SK-N-SH (cell line): ENCODE data around the gene TAF13. TPM values are rescaled to one million over a fixed set of nuclear protein-coding genes. Genes with fewer than 3 reads are reported as not detected.

Experiments used
- CTCF ChIA-PET: fragments of 300-600, 350-600 bp; formaldehyde crosslinking; extraction: SDS; loops from one replicate; lab custom pipeline; 2021; lab: Yijun Ruan, JAX
- POLR2A ChIA-PET: fragments of 350-600 bp; sonication (Branson Sonifier 250); formaldehyde crosslinking; extraction: SDS; loops from one replicate; lab custom pipeline; 2020; ENCODE audit warnings: antibody characterized with exemption, inconsistent platforms; lab: Yijun Ruan, JAX
- DNase-seq: peaks from one replicate; pipeline ENCODE4 v3.0.0; 2012
- H2AFZ ChIP-seq: fragments of 200-600 bp; sonication (generic); 2 replicates; pipeline ENCODE4 v1.8.1; 2016; ENCODE audit warnings: antibody characterized with exemption, mild to moderate bottlenecking, low read depth
- H3F3A ChIP-seq: fragments of 200-600 bp; sonication (generic); replicated peaks from 2 replicates; pipeline ENCODE3; 2016; ENCODE audit warnings: antibody characterized with exemption, mild to moderate bottlenecking; ENCODE audit not compliant: insufficient read depth
- H3K27ac ChIP-seq, 2 experiments: fragments of 200-500 bp in 1 of 2; fragments of 200-600 bp in 1 of 2; sonication (Bioruptor generic) in 1 of 2; sonication (generic), shearing (Covaris generic) in 1 of 2; 2 replicates each; pipeline versions ENCODE4 v1.5.1 to v1.6.1; 2014 to 2016; ENCODE audit warnings: low read depth in 2 of 2, inconsistent platforms in 1 of 2, low read length in 1 of 2, mild to moderate bottlenecking in 1 of 2, mixed read lengths in 1 of 2
- H3K27me3 ChIP-seq: fragments of 200-600 bp; sonication (generic), shearing (Covaris generic); 2 replicates; pipeline ENCODE4 v1.6.1; 2016; ENCODE audit warnings: mixed run types; ENCODE audit not compliant: insufficient read depth
- H3K36me3 ChIP-seq, 2 experiments: fragments of 200-500 bp in 1 of 2; fragments of 200-600 bp in 1 of 2; sonication (Bioruptor generic) in 1 of 2; sonication (generic) in 1 of 2; replicated peaks in 1 of 2; 2 replicates each; pipeline versions ENCODE3 to v1.5.1; 2014 to 2016; ENCODE audit warnings: low read length in 1 of 2, mild to moderate bottlenecking in 1 of 2; ENCODE audit not compliant: insufficient read depth in 2 of 2, control insufficient read depth in 1 of 2
- H3K4me1 ChIP-seq, 2 experiments: fragments of 200-500 bp in 1 of 2; fragments of 200-600 bp in 1 of 2; sonication (Bioruptor generic) in 1 of 2; sonication (generic), shearing (Covaris generic) in 1 of 2; 2 replicates each; pipeline versions ENCODE4 v1.5.1 to v1.6.1; 2014 to 2016; ENCODE audit warnings: low read depth in 1 of 2, low read length in 1 of 2, mixed run types in 1 of 2; ENCODE audit not compliant: insufficient read depth in 2 of 2, control insufficient read depth in 1 of 2
- H3K4me2 ChIP-seq: fragments of 200-600 bp; sonication (generic), shearing (Covaris generic); 2 replicates; pipeline ENCODE4 v1.6.1; 2017; ENCODE audit warnings: mixed run types
- H3K4me3 ChIP-seq, 2 experiments: fragments of 200-500 bp in 1 of 2; fragments of 200-600 bp in 1 of 2; sonication (Bioruptor generic) in 1 of 2; sonication (generic), shearing (Covaris generic) in 1 of 2; 2 replicates each; pipeline versions ENCODE4 v1.5.1 to v1.8.1; 2014 to 2016; ENCODE audit warnings: low read depth in 2 of 2, inconsistent platforms in 1 of 2, low read length in 1 of 2, mild to moderate bottlenecking in 1 of 2, mixed read lengths in 1 of 2, moderate library complexity in 1 of 2
- H3K79me2 ChIP-seq: fragments of 200-600 bp; sonication (generic); 2 replicates; pipeline ENCODE4 v1.8.1; 2017; ENCODE audit warnings: mild to moderate bottlenecking; ENCODE audit not compliant: insufficient read depth
- H3K9ac ChIP-seq: fragments of 200-600 bp; sonication (generic); 2 replicates; pipeline ENCODE4 v1.6.1; 2017; ENCODE audit warnings: mixed run types
- H3K9me2 ChIP-seq: fragments of 200-600 bp; sonication (generic); 2 replicates; pipeline ENCODE4 v1.6.1; 2017; ENCODE audit warnings: mixed run types
- H3K9me3 ChIP-seq: fragments of 200-600 bp; sonication (generic); 2 replicates; pipeline ENCODE4 v1.6.1; 2017; ENCODE audit warnings: mixed run types, mild to moderate bottlenecking, moderate library complexity
- H4K20me1 ChIP-seq: fragments of 200-600 bp; sonication (generic); 2 replicates; pipeline ENCODE4 v1.6.1; 2017; ENCODE audit warnings: mild to moderate bottlenecking, mixed run types; ENCODE audit not compliant: insufficient read depth
- ELF1 ChIP-seq: IDR thresholded peaks from 2 replicates; pipeline ENCODE4 v1.4.0; 2012
- EP300 ChIP-seq, 2 experiments: IDR thresholded peaks; 2 replicates each; pipeline versions ENCODE4 v1.4.0 to v1.6.1; 2012; ENCODE audit warnings: borderline replicate concordance in 1 of 2, low read depth in 1 of 2, low read length in 1 of 2
- EZH2phosphoT487 ChIP-seq: fragments of 200-600 bp; sonication (generic); IDR thresholded peaks from 2 replicates; pipeline ENCODE4 v1.6.1; 2017; ENCODE audit warnings: low read depth, mixed run types, mild to moderate bottlenecking, antibody characterized with exemption, moderate library complexity, borderline replicate concordance
- FOXJ3 ChIP-seq: sonication (generic); formaldehyde crosslinking; IDR thresholded peaks from 2 replicates; pipeline ENCODE4 v1.5.1; 2020; ENCODE audit warnings: mild to moderate bottlenecking, missing genetic modification reagents
- FOXM1 ChIP-seq: IDR thresholded peaks from 2 replicates; pipeline ENCODE4 v1.4.0; 2012; ENCODE audit warnings: low read depth, mild to moderate bottlenecking
- GATA2 ChIP-seq: sonication (generic); formaldehyde crosslinking; IDR thresholded peaks from 2 replicates; pipeline ENCODE4 v1.5.0; 2020; ENCODE audit warnings: mild to moderate bottlenecking, missing genetic modification reagents
- IRF3 ChIP-seq: fragments of 150-350 bp; IDR thresholded peaks from 2 replicates; pipeline ENCODE4 v1.6.1; 2016; ENCODE audit warnings: mild to moderate bottlenecking, low read depth, low read length
- JUND ChIP-seq: IDR thresholded peaks from 2 replicates; pipeline ENCODE4 v1.4.0; 2012
- MAX ChIP-seq: IDR thresholded peaks from 2 replicates; pipeline ENCODE4 v1.4.0; 2012; ENCODE audit warnings: low read depth
- NFIC ChIP-seq: IDR thresholded peaks from 2 replicates; pipeline ENCODE4 v1.4.0; 2012; ENCODE audit warnings: borderline replicate concordance
- POLR2AphosphoS5 ChIP-seq: IDR thresholded peaks from 2 replicates; pipeline ENCODE4 v1.6.1; 2012; ENCODE audit warnings: low read depth, low read length
- RAD21 ChIP-seq: IDR thresholded peaks from 2 replicates; pipeline ENCODE4 v1.6.1; 2012; ENCODE audit warnings: mild to moderate bottlenecking, low read length
- RCOR1 ChIP-seq: fragments of 150-350 bp; IDR thresholded peaks from 2 replicates; pipeline ENCODE4 v1.6.1; 2017; ENCODE audit warnings: antibody characterized with exemption, low read length
- REST ChIP-seq: IDR thresholded peaks from 2 replicates; pipeline ENCODE4 v1.6.1; 2012; ENCODE audit warnings: mild to moderate bottlenecking, low read depth, low read length, moderate library complexity
- RXRA ChIP-seq: IDR thresholded peaks from 2 replicates; pipeline ENCODE4 v1.4.0; 2012; ENCODE audit warnings: low read depth, mild to moderate bottlenecking, borderline replicate concordance
- SIN3A ChIP-seq: IDR thresholded peaks from 2 replicates; pipeline ENCODE4 v1.6.1; 2012; ENCODE audit warnings: low read depth, mild to moderate bottlenecking, low read length, moderate library complexity, borderline replicate concordance
- SMC3 ChIP-seq: IDR thresholded peaks from 2 replicates; pipeline ENCODE4 v1.6.1; 2012; ENCODE audit warnings: low read depth, low read length, improper control_type of control experiment
- TAF1 ChIP-seq: IDR thresholded peaks from 2 replicates; pipeline ENCODE4 v1.6.1; 2012; ENCODE audit warnings: low read depth, mild to moderate bottlenecking, low read length, moderate library complexity, borderline replicate concordance
- TCF12 ChIP-seq: IDR thresholded peaks from 2 replicates; pipeline ENCODE4 v1.4.0; 2012
- TEAD4 ChIP-seq: IDR thresholded peaks from 2 replicates; pipeline ENCODE4 v1.4.0; 2012; ENCODE audit warnings: mild to moderate bottlenecking, borderline replicate concordance; ENCODE audit not compliant: insufficient read depth
- USF1 ChIP-seq: IDR thresholded peaks from 2 replicates; pipeline ENCODE4 v1.4.0; 2012; ENCODE audit warnings: low read depth, borderline replicate concordance
- USF2 ChIP-seq: fragments of 150-350 bp; IDR thresholded peaks from 2 replicates; pipeline ENCODE4 v1.6.1; 2017; ENCODE audit warnings: antibody characterized with exemption, low read length, low read depth, borderline replicate concordance
- YY1 ChIP-seq: IDR thresholded peaks from 2 replicates; pipeline ENCODE4 v1.4.0; 2012; ENCODE audit warnings: low read depth, mild to moderate bottlenecking
- WGBS: methylation state at CpG from one replicate; pipeline ENCODE4 v1.1.6; 2017; ENCODE audit warnings: low lambda C conversion rate; 5-methylcytosine and 5-hydroxymethylcytosine counted together
- polyA plus RNA-seq, 3 experiments: library from polyadenylated mRNA; depleted of rRNA; stranded (reverse); fragments of >200 nt; gene quantifications; 2 replicates each; pipeline ENCODE4 v1.2.3, GENCODE V29; 2012

Gene TAF13
- polyA plus RNA-seq, 1 of the 3 experiments (the other 2 are of a cell fraction) = 16.0 TPM

- TF ChIP-seq USF1 (no peak), NFIC (no peak), IRF3 (no peak), USF2 (no peak), SIN3A (peak; percentile 93; the same call in 1 of the 2 replicates), YY1 (no peak), ELF1 (peak; percentile 68), GATA2 (CRISPR knock-in tag) (no peak), POLR2AphosphoS5 (peak; percentile 98), EP300 (IDR thresholded peaks at IDR 0.05; ENCODE audit: borderline replicate concordance in 1 of 2, low read depth in 1 of 2, low read length in 1 of 2) (peak in 1 of 2 experiments; percentile 19; a peak in 1 of 4 replicates)
- TF ChIP-seq, all 33 proteins: peak for 14
Measured at GRCh38 chr1:109075531-109076490, at the start of gene TAF13 (continued).

GRCh38 chr1:109120356-109120755 lies 44.6 kb upstream of the TAF13 start:
- no peaks in the 10 kb centered on the region for H3K9me2 ChIP-seq
- no peaks in the 10 kb centered on the region for H3K9me3 ChIP-seq
- no peak overlapping the region for H2AFZ ChIP-seq
- no peak overlapping the region for H3K27ac ChIP-seq
- no peak for DNase-seq
- H3K4me2 ChIP-seq = no peak overlapping the region
- no peak overlapping the region for H3K9ac ChIP-seq
- no peaks in the 10 kb centered on the region for H3F3A ChIP-seq
- H4K20me1 ChIP-seq = no peaks in the 10 kb centered on the region
- no peaks in the 10 kb centered on the region for H3K27me3 ChIP-seq
- CTCF ChIA-PET = interaction anchor here (1.4 kb wide), 1 partner anchor 8 kb away, joined by 5 read pairs; a partner anchor contains a TSS
- no peaks in the 10 kb centered on the region for H3K79me2 ChIP-seq
- POLR2A ChIA-PET = no interaction called here
- no peaks in the 10 kb centered on the region for H3K36me3 ChIP-seq
- no peaks in the 10 kb centered on the region for H3K4me1 ChIP-seq
- H3K4me3 ChIP-seq = no peak overlapping the region
- WGBS = 76% methylated on average over 5 of the region's 5 CpGs
- no peak for TF ChIP-seq TAF1
- TF ChIP-seq RCOR1 = no peak
- TF ChIP-seq FOXM1 = no peak
- no peak for TF ChIP-seq RAD21
- no peak for TF ChIP-seq EZH2phosphoT487
- no peak for TF ChIP-seq SIN3A
- no peak for TF ChIP-seq EP300 (IDR thresholded peaks at IDR 0.05; ENCODE audit: borderline replicate concordance in 1 of 2, low read depth in 1 of 2, low read length in 1 of 2)
- TF ChIP-seq REST = no peak
- no peak for TF ChIP-seq JUND
- no peak for TF ChIP-seq SMC3
- no peak for TF ChIP-seq TCF12
- TF ChIP-seq USF1 = no peak
- TF ChIP-seq RXRA = no peak
- no peak for TF ChIP-seq TEAD4
- no peak for TF ChIP-seq YY1
- no peak for TF ChIP-seq GATA2 (CRISPR knock-in tag)
- TF ChIP-seq FOXJ3 (CRISPR knock-in tag) = no peak
- no peak for TF ChIP-seq MAX
